Cardiac fibroblast (primary cell): ENCODE results near the gene DCTN5.
A peak's percentile ranks its signal among the peaks of the same experiment; 100 is the strongest.

Experiments used
- DNase-seq, 2 donors: peaks; one replicate each; pipeline versions ENCODE4 v3.0.0 to v3.0.0-alpha.2; 2010; ENCODE audit warnings: low read depth in 2 of 2
- H3K4me3 ChIP-seq, 2 donors: replicated peaks in 1 of 2; 1 replicate in 1 of 2; 2 replicates in 1 of 2; pipeline ENCODE4 v1.5.1; 2011; ENCODE audit warnings: low read depth in 2 of 2, low read length in 2 of 2, mild to moderate bottlenecking in 2 of 2, moderate library complexity in 1 of 2
- CTCF ChIP-seq: IDR thresholded peaks from one replicate; pipeline ENCODE4 v1.5.1; 2011; ENCODE audit warnings: low read depth, mild to moderate bottlenecking, low read length, inconsistent platforms

The DCTN5 gene

DNA sequence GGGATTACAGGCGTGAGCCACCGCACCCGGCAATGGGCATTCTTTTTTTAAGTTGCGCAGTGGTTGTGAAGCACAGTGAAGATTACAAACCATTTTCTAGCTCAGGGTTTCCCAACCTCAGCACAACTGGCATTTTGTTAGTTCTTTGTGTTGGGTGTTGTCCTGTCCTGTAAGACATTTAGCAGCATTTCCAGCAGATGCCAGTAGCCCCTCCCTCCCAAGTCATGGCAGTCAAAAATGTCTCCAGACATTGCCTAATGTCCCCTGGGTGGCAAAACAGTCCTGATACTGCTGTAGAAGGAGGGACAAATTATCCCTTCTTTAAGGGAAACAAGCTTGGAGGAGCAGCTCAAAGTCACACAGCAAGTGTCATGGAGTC, 53.0 kb downstream of the DCTN5 start:
- DNase-seq = no peak
- no peak for TF ChIP-seq CTCF
- no peak overlapping the region for H3K4me3 ChIP-seq

- peak; percentile 33 to 40 for DNase-seq
- TF ChIP-seq CTCF = no peak
These were observed 53.5 kb downstream of the DCTN5 start for GRCh38 chr16:23694644-23695373.

DNA sequence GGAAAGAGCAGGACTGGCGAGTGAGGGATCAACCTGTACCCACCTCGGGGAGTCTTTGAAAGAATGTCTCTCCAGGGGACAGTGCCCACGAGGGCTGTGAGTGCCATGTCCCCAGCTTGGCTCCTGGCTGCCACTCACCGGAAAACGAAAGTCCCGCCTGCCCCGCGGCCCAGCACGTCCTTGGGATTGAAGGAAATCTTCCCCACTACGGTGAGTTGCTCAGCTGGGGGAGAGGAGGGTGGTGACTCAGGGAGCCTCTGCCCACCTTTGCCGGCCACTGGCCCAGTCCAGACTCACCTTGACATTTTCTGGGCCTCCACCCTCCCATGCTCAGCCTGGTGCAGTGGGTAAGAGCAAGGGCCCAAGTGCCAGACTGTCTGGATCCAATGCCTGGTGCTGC, 54.5 kb downstream of the DCTN5 start:
- TF ChIP-seq CTCF = no peak
- H3K4me3 ChIP-seq = no peak overlapping the region
- DNase-seq = no peak

More at GRCh38 chr16:23694644-23695373, 53.5 kb downstream of the DCTN5 start:
- H3K4me3 ChIP-seq = no peak overlapping the region

GRCh38 chr16:23699100-23699499, 57.8 kb downstream of the DCTN5 start:
- no peak overlapping the region for H3K4me3 ChIP-seq
- no peak for DNase-seq
- TF ChIP-seq CTCF = no peak

DNA sequence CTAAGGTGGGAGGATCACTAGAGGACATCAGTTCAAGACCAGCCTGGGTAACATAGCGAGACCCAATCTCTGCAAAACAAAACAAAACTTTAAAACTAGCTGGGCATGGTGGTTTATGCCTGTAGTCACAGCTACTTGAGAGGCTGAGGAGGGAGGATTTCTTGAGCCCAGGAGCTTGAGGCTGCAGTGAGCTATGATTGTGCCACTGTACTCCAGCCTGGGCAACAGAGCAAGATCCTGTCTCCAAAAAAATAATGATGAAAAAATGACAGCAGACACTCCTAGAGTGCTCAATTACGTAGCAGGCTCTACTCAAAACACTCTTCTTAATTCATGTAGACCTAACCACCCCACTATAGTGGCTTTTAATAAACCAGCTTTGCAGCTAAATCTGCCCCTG, 58.8 kb downstream of the DCTN5 start:
- no peak for DNase-seq
- no peak overlapping the region for H3K4me3 ChIP-seq
- no peak for TF ChIP-seq CTCF

DNA sequence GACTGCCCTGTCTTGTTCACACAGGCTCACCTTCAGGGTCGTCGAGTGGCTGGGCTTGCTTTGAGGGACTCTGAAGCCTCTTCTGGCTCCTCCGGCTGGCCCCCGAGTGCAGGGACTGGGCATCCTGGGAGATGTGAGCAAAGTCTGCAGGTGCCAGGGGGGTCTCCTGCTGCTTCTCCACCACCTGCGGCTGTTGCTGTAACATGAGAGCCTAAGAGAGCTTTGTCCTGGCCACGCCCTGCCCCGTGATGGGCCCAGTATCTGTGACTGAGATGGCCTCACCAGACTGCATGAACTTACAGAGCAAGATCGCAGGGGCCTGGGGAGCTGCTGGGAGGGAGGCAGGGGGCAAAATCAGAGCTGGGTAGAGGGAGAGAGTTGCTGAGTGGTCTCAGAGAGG, 59.2 kb downstream of the DCTN5 start:
- no peak for DNase-seq
- TF ChIP-seq CTCF = no peak
- no peak overlapping the region for H3K4me3 ChIP-seq

- no peak overlapping the region for H3K4me3 ChIP-seq
- TF ChIP-seq CTCF = no peak
- DNase-seq = no peak
These were observed 59.8 kb downstream of the DCTN5 start for GRCh38 chr16:23701045-23701444.
